ENCODE data around the gene ENOPH1.

ENOPH1 gene

GRCh38 chr4:82508806-82509428, 78.5 kb downstream of the ENOPH1 start:
- no peak for DNase-seq (ENCODE audit: low read depth in 2 of 3, low spot score in 2 of 3)

- DNase-seq (ENCODE audit: low read depth in 2 of 3, low spot score in 2 of 3), result no peak
Observed at GRCh38 chr4:82510216-82510615, 79.8 kb downstream of the ENOPH1 start.

All from activated CD8-positive, alpha-beta memory T cell treated with anti-CD3 and anti-CD28 coated beads for 48 hours (primary cell).